Fibroblast of lung (primary cell): Measurements from ENCODE around the gene CMSS1. TPM values are rescaled to one million over a fixed set of nuclear protein-coding genes. Genes with fewer than 3 reads are reported as not detected.

Experiments used
- DNase-seq, 2 donors: peaks; one replicate each; pipeline versions ENCODE4 v3.0.0 to v3.0.0-alpha.2; 2010; ENCODE audit warnings: low read depth in 2 of 2
- H2AFZ ChIP-seq: 2 replicates; pipeline ENCODE4 v1.5.1; 2012; ENCODE audit warnings: low read length, control low read depth, inconsistent platforms
- H3K27ac ChIP-seq: 2 replicates; pipeline ENCODE4 v1.5.1; 2011; ENCODE audit warnings: low read length, control low read depth; ENCODE audit not compliant: insufficient read depth
- H3K27me3 ChIP-seq: 2 replicates; pipeline ENCODE4 v1.5.1; 2011; ENCODE audit warnings: mild to moderate bottlenecking, low read length; ENCODE audit not compliant: control insufficient read depth, insufficient read depth
- H3K36me3 ChIP-seq: 2 replicates; pipeline ENCODE4 v1.5.1; 2011; ENCODE audit warnings: low read length; ENCODE audit not compliant: control insufficient read depth, insufficient read depth
- H3K4me1 ChIP-seq: 2 replicates; pipeline ENCODE4 v1.5.1; 2011; ENCODE audit warnings: low read length; ENCODE audit not compliant: control insufficient read depth, insufficient read depth; ENCODE audit errors: extremely low read depth
- H3K4me2 ChIP-seq: 2 replicates; pipeline ENCODE4 v1.5.1; 2011; ENCODE audit warnings: low read length, control low read depth; ENCODE audit not compliant: insufficient read depth; ENCODE audit errors: extremely low read depth
- H3K4me3 ChIP-seq, 4 experiments: fragments of 200-600 bp in 1 of 4; sonication (generic) in 1 of 4; replicated peaks in 1 of 4; 2 replicates each; pipeline ENCODE4 v1.5.1; 2011 to 2016; ENCODE audit warnings: low read length in 4 of 4, low read depth in 3 of 4, mild to moderate bottlenecking in 3 of 4, control low read depth in 2 of 4, inconsistent platforms in 1 of 4, mixed read lengths in 1 of 4; ENCODE audit not compliant: insufficient read depth in 1 of 4; ENCODE audit errors: control extremely low read depth in 1 of 4
- H3K79me2 ChIP-seq: 2 replicates; pipeline ENCODE4 v1.5.1; 2012; ENCODE audit warnings: mild to moderate bottlenecking, low read length, inconsistent platforms; ENCODE audit not compliant: control insufficient read depth, insufficient read depth
- H3K9ac ChIP-seq: 2 replicates; pipeline ENCODE4 v1.5.1; 2011; ENCODE audit warnings: mild to moderate bottlenecking, low read length, control low read depth; ENCODE audit not compliant: insufficient read depth
- H3K9me3 ChIP-seq: 2 replicates; pipeline ENCODE4 v1.5.1; 2012; ENCODE audit warnings: low read depth, low read length; ENCODE audit not compliant: control insufficient read depth, insufficient read depth
- H4K20me1 ChIP-seq: 2 replicates; pipeline ENCODE4 v1.5.1; 2011; ENCODE audit warnings: low read length; ENCODE audit not compliant: control insufficient read depth, insufficient read depth; ENCODE audit errors: extremely low read depth
- CTCF ChIP-seq, 2 donors: IDR thresholded peaks in 1 of 2; conservative IDR thresholded peaks in 1 of 2; 1 replicate in 1 of 2; 2 replicates in 1 of 2; pipeline ENCODE4 v1.5.1; 2011 to 2012; ENCODE audit warnings: low read length in 2 of 2, control low read depth in 1 of 2, inconsistent platforms in 1 of 2, low read depth in 1 of 2, mild to moderate bottlenecking in 1 of 2
- EZH2 ChIP-seq: IDR thresholded peaks from 2 replicates; pipeline ENCODE4 v1.5.1; 2012; ENCODE audit warnings: low read length, control low read depth, mild to moderate bottlenecking; ENCODE audit errors: missing control alignments
- polyA plus RNA-seq, 2 donors: library from polyadenylated mRNA; depleted of rRNA in 1 of 2; stranded (reverse) in 1 of 2; unstranded in 1 of 2; fragments of >200 nt; gene quantifications; 2 replicates each; pipeline ENCODE4 v1.2.1, GENCODE V29; 2011 to 2012; ENCODE audit warnings: missing spikeins in 1 of 2
- total RNA-seq: library from RNA; depleted of rRNA; stranded (reverse); fragments of >200 nt; gene quantifications from 2 replicates; pipeline ENCODE4 v1.2.1, GENCODE V29; 2014

CMSS1 gene
- total and polyA plus RNA-seq, 2 donors (not counting 1 experiment from before 2014, with no cell fraction given) = 6.9 to 13.2 TPM

GRCh38 chr3:99772171-99772570 lies 45.5 kb upstream of the CMSS1 start:
- no peaks in the 10 kb centered on the region for H3K79me2 ChIP-seq
- H4K20me1 ChIP-seq = no peaks in the 10 kb centered on the region
- H3K36me3 ChIP-seq = no peaks in the 10 kb centered on the region
- no peaks in the 10 kb centered on the region for H3K9me3 ChIP-seq
- H2AFZ ChIP-seq = no peak overlapping the region
- H3K27me3 ChIP-seq = no peaks in the 10 kb centered on the region
- H3K27ac ChIP-seq = no peak overlapping the region
- no peak overlapping the region for H3K4me3 ChIP-seq
- H3K4me2 ChIP-seq = no peak overlapping the region
- no peak overlapping the region for H3K9ac ChIP-seq
- H3K4me1 ChIP-seq = peaks cover 2% of the 10 kb centered on the region
- DNase-seq = no peak
- TF ChIP-seq EZH2 (no peak), CTCF (conservative IDR thresholded peaks at IDR 0.05 in 1 of 2, IDR thresholded peaks at IDR 0.05 in 1 of 2; ENCODE audit: low read depth in 1 of 2, low read length in 2 of 2) (no peak)

GRCh38 chr3:99772671-99773070 lies 45.0 kb upstream of the CMSS1 start:
- Histone ChIP-seq H3K36me3 (no peaks in the 10 kb centered on the region), H3K4me2 (no peak overlapping the region), H3K4me3 (no peak overlapping the region), H3K27ac (no peak overlapping the region), H3K27me3 (no peaks in the 10 kb centered on the region), H3K4me1 (peaks cover 2% of the 10 kb centered on the region), H3K9me3 (no peaks in the 10 kb centered on the region), H2AFZ (no peak overlapping the region), H3K9ac (no peak overlapping the region), H4K20me1 (no peaks in the 10 kb centered on the region), H3K79me2 (no peaks in the 10 kb centered on the region)
- TF ChIP-seq EZH2 = no peak
- no peak for TF ChIP-seq CTCF (conservative IDR thresholded peaks at IDR 0.05 in 1 of 2, IDR thresholded peaks at IDR 0.05 in 1 of 2; ENCODE audit: low read depth in 1 of 2, low read length in 2 of 2)
- DNase-seq = no peak

GRCh38 chr3:99774467-99774866 lies 43.2 kb upstream of the CMSS1 start:
- no peaks in the 10 kb centered on the region for H3K27me3 ChIP-seq
- H3K9ac ChIP-seq = no peak overlapping the region
- no peak overlapping the region for H2AFZ ChIP-seq
- H3K36me3 ChIP-seq = no peaks in the 10 kb centered on the region
- peak; percentile 66 to 90 for DNase-seq
- TF ChIP-seq EZH2 = no peak
- no peak for TF ChIP-seq CTCF (conservative IDR thresholded peaks at IDR 0.05 in 1 of 2, IDR thresholded peaks at IDR 0.05 in 1 of 2; ENCODE audit: low read depth in 1 of 2, low read length in 2 of 2)
- H3K27ac ChIP-seq = no peak overlapping the region
- peak overlapping the region; percentile 13 for H3K4me2 ChIP-seq
- H3K79me2 ChIP-seq = no peaks in the 10 kb centered on the region
- no peaks in the 10 kb centered on the region for H4K20me1 ChIP-seq
- H3K9me3 ChIP-seq = no peaks in the 10 kb centered on the region
- peaks cover 2% of the 10 kb centered on the region for H3K4me1 ChIP-seq
- H3K4me3 ChIP-seq = no peak overlapping the region
